ENCODE data around the gene SRGAP3. TPM values are rescaled to one million over a fixed set of nuclear protein-coding genes. Genes with fewer than 3 reads are reported as not detected.

Gene SRGAP3
- total RNA-seq, 1 experiment from 2014 or later: 5.3 TPM

DNA sequence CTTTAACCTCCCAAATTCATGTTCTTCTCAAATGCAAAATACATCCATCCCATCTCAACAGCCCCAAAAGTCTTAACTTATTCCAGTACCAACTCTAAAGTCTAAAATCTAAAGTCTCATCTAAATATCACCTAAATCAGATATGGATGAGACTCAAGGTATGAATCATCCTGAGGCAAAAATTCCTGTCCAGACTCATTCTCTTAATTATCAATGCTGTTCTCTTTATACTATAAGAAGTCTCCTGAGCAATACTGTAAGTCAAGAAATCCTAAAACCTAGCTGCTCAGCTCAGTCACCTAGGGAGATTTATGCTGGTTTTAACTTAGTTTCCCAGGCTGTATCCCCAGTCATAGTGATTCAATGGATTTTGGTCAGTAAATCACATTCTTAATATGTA lies 297.3 kb downstream of the SRGAP3 start:
- Histone ChIP-seq H3K4me3 (ENCODE audit: insufficient read depth, low read depth, low read length) (no peak overlapping the region), H3K27me3 (ENCODE audit: control insufficient read depth, insufficient read depth, low read length) (no peaks in the 10 kb centered on the region), H3K36me3 (replicated peaks; ENCODE audit: control insufficient read depth, insufficient read depth, low read length) (no peaks in the 10 kb centered on the region; the same call in 1 of the 2 replicates)
- no peak for DNase-seq

GRCh38 chr3:8945890-8946600 lies 303.4 kb downstream of the SRGAP3 start:
- Histone ChIP-seq H3K36me3 (replicated peaks; ENCODE audit: control insufficient read depth, insufficient read depth, low read length) (peaks cover 3% of the 10 kb centered on the region), H3K27me3 (ENCODE audit: control insufficient read depth, insufficient read depth, low read length) (no peaks in the 10 kb centered on the region), H3K4me3 (ENCODE audit: insufficient read depth, low read depth, low read length) (no peak overlapping the region)
- DNase-seq: no peak

DNA sequence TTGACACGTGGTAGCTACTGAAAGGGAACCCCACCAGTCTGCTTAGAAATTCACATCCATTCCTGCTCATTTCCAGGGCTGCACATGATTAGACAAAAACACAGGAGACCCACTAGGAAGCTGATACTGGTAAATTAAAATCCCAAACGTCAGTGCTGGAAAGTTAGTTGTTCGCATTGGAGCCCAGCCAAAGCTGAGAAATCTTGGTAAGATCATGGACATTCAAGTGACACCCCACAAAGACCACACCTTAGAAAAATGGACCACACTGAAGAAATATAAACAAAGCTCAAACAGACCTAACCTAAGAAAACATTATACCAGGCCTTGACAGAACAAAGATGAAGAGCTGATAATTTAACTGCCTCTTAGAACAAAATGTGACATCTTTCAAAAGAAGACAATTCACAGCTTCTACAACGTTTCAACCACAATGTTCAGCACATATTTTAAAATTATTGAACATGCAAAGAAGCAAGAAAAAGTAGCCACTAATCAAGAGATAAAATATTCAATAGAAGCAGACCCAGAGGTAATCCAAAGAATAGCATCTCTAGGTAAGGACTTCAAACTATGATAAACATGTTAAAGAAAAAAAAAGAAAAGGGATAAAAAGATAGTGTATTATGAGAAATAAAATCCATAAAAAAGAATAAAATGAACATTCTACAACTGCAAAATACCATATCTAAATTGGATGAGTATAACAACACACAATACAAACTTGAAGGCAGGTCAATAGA lies 306.5 kb downstream of the SRGAP3 start:
- H3K4me3 ChIP-seq (ENCODE audit: insufficient read depth, low read depth, low read length): no peak overlapping the region
- no peak for DNase-seq
- no peaks in the 10 kb centered on the region for H3K27me3 ChIP-seq (ENCODE audit: control insufficient read depth, insufficient read depth, low read length)
- H3K36me3 ChIP-seq (replicated peaks; ENCODE audit: control insufficient read depth, insufficient read depth, low read length): peaks cover 4% of the 10 kb centered on the region

DNA sequence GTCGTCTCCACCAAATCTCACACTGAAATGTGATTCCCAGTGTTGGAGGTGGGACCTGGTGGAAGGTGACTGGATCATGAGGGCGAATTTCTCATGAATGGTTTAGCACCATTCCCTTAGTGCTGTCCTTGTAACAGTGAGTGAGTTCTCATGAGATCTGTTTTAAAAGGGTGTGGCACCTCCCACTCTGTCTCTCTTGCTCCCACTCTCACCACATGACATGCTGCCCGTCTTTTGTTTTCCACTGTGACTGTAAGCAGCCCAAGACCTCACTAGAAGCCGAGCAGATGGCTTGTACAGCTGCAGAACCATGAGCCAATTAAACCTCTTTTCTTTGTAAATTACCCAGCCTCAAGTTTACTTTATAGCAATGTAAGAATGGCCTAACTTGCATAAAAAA lies 307.3 kb downstream of the SRGAP3 start:
- no peaks in the 10 kb centered on the region for H3K27me3 ChIP-seq (ENCODE audit: control insufficient read depth, insufficient read depth, low read length)
- DNase-seq: no peak
- H3K36me3 ChIP-seq (replicated peaks; ENCODE audit: control insufficient read depth, insufficient read depth, low read length): peaks cover 4% of the 10 kb centered on the region
- H3K4me3 ChIP-seq (ENCODE audit: insufficient read depth, low read depth, low read length): no peak overlapping the region

- H3K27me3 ChIP-seq (ENCODE audit: control insufficient read depth, insufficient read depth, low read length): no peaks in the 10 kb centered on the region
- no peak overlapping the region for H3K4me3 ChIP-seq (ENCODE audit: insufficient read depth, low read depth, low read length)
- DNase-seq: no peak
- peaks cover 2% of the 10 kb centered on the region for H3K36me3 ChIP-seq (replicated peaks; ENCODE audit: control insufficient read depth, insufficient read depth, low read length)
These were observed 311.4 kb downstream of the SRGAP3 start for GRCh38 chr3:8938021-8938420.

- no peak for DNase-seq
- H3K4me3 ChIP-seq (ENCODE audit: insufficient read depth, low read depth, low read length): no peak overlapping the region
These were observed 312.1 kb downstream of the SRGAP3 start for GRCh38 chr3:8937064-8938020.

GRCh38 chr3:8932507-8932906 lies 316.9 kb downstream of the SRGAP3 start:
- no peak for DNase-seq
- no peaks in the 10 kb centered on the region for H3K27me3 ChIP-seq (ENCODE audit: control insufficient read depth, insufficient read depth, low read length)
- H3K36me3 ChIP-seq (replicated peaks; ENCODE audit: control insufficient read depth, insufficient read depth, low read length): no peaks in the 10 kb centered on the region
- H3K4me3 ChIP-seq (ENCODE audit: insufficient read depth, low read depth, low read length): no peak overlapping the region

More at GRCh38 chr3:8937064-8938020, 312.1 kb downstream of the SRGAP3 start:
- H3K27me3 ChIP-seq (ENCODE audit: control insufficient read depth, insufficient read depth, low read length): no peaks in the 10 kb centered on the region
- peaks cover 2% of the 10 kb centered on the region for H3K36me3 ChIP-seq (replicated peaks; ENCODE audit: control insufficient read depth, insufficient read depth, low read length)

DNA sequence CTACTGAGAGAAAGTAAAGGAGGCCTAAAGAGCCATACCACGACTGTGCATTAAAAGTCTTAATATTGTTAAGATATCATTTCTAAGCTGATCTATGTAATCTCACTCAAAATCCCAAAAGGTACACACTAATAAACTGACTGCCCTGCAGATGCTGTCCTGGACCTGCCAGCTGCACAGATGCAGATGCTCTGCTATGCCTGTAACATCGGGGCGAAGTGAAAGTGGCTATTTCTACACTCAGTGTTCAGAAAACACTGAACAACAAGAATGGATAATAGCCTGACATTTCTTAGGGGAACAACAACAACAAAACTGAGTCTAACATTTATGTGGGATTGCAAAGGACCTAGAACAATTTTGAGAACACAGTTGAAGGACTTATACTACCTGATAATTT lies 318.1 kb downstream of the SRGAP3 start:
- no peak for DNase-seq
- H3K27me3 ChIP-seq (ENCODE audit: control insufficient read depth, insufficient read depth, low read length): no peaks in the 10 kb centered on the region
- H3K4me3 ChIP-seq (ENCODE audit: insufficient read depth, low read depth, low read length): no peak overlapping the region
- H3K36me3 ChIP-seq (replicated peaks; ENCODE audit: control insufficient read depth, insufficient read depth, low read length): no peaks in the 10 kb centered on the region

Other genes with a start within 250 kb of the SRGAP3 start
- gene THUMPD3, start 113.4 kb upstream of the SRGAP3 start, total RNA-seq (2014; rRNA removed; shearing (Covaris generic)): 17.4 and 22.1 TPM in 2 replicates
- gene SETD5, start 148.0 kb upstream of the SRGAP3 start, total RNA-seq (2014; rRNA removed; shearing (Covaris generic)): 99.8 and 139 TPM in 2 replicates

All from H7 (cell line).